Ovary (tissue), 3 donors: ENCODE results near the gene RPS10.

Experiments used
- CTCF ChIP-seq, 3 donors: fragments of 450-650 bp in 2 of 3; fragments of 200-600 bp in 1 of 3; IDR thresholded peaks; one replicate each; pipeline versions ENCODE4 v1.5.1 to v1.8.0; 2016 to 2022; ENCODE audit warnings: antibody characterized with exemption in 3 of 3, mild to moderate bottlenecking in 1 of 3
- EP300 ChIP-seq: sonication (generic); formaldehyde crosslinking; IDR thresholded peaks from one replicate; pipeline ENCODE4 v1.6.1; 2017; ENCODE audit warnings: antibody characterized with exemption
- POLR2A ChIP-seq: fragments of 450-650 bp; IDR thresholded peaks from one replicate; pipeline ENCODE4 v1.6.1; 2017; ENCODE audit warnings: antibody characterized with exemption, mild to moderate bottlenecking, moderate library complexity
- donor health status: DM: no; HTN: no; CAD: no.

GRCh38 chr6:34425132-34425497 is 754 bp downstream of the RPS10 start:
- no peak for TF ChIP-seq CTCF (IDR thresholded peaks at IDR 0.05)
- no peak for TF ChIP-seq POLR2A
- TF ChIP-seq EP300, result no peak
